K562 (cell line): Measurements from ENCODE around the gene TMEM217.

Experiments
- ARNT ChIP-seq, 2 experiments: fragments of 450-650 bp; IDR thresholded peaks; 2 replicates each; pipeline ENCODE4 v1.6.1; 2016; ENCODE audit warnings: mild to moderate bottlenecking in 1 of 2
- CREB3 ChIP-seq: fragments of 450-650 bp; conservative IDR thresholded peaks from 2 replicates; pipeline ENCODE4 v1.6.1; 2016; ENCODE audit warnings: missing genetic modification characterization, low read depth, mild to moderate bottlenecking, missing compliant biosample characterization, moderate library complexity
- CTCF ChIP-seq, 3 experiments: IDR thresholded peaks in 2 of 3; conservative IDR thresholded peaks in 1 of 3; 2 replicates each; pipeline ENCODE4 v1.5.1; 2011 to 2012; ENCODE audit warnings: low read length in 3 of 3, mild to moderate bottlenecking in 3 of 3, control low read depth in 2 of 3, improper control_type of control experiment in 1 of 3, inconsistent platforms in 1 of 3, low read depth in 1 of 3, mixed read lengths in 1 of 3, moderate library complexity in 1 of 3; ENCODE audit not compliant: insufficient read depth in 2 of 3
- E2F6 ChIP-seq, 2 experiments: IDR thresholded peaks; 2 replicates each; pipeline ENCODE4 v1.6.1; 2011; ENCODE audit warnings: borderline replicate concordance in 1 of 2, control low read depth in 1 of 2, low read depth in 1 of 2, low read length in 1 of 2, mild to moderate bottlenecking in 1 of 2, mixed read lengths in 1 of 2, moderate library complexity in 1 of 2; ENCODE audit not compliant: insufficient read depth in 1 of 2, insufficient read length in 1 of 2, poor library complexity in 1 of 2, severe bottlenecking in 1 of 2; ENCODE audit errors: extremely low read depth in 1 of 2
- EP300 ChIP-seq: IDR thresholded peaks from 2 replicates; pipeline ENCODE4 v1.6.1; 2012; ENCODE audit warnings: low read length, improper control_type of control experiment
- MTF1 ChIP-seq: fragments of 250-450 bp; sonication (Bioruptor Pico); IDR thresholded peaks from 2 replicates; pipeline ENCODE4 v1.9.0; 2021; ENCODE audit warnings: moderate library complexity, mild to moderate bottlenecking, inconsistent platforms, borderline replicate concordance
- RAD21 ChIP-seq, 2 experiments: fragments of 250-450 bp in 1 of 2; fragments of 450-650 bp in 1 of 2; sonication (Bioruptor Pico) in 1 of 2; formaldehyde crosslinking in 1 of 2; IDR thresholded peaks in 1 of 2; conservative IDR thresholded peaks in 1 of 2; 2 replicates each; pipeline versions ENCODE4 v1.4.0 to v1.8.0; 2020 to 2022; ENCODE audit warnings: mild to moderate bottlenecking in 2 of 2, moderate library complexity in 1 of 2
- TRIM28 ChIP-seq: fragments of 450-650 bp; IDR thresholded peaks from 2 replicates; pipeline ENCODE4 v1.6.1; 2017
- ZNF174 ChIP-seq: fragments of 250-450 bp; sonication (Bioruptor Pico); IDR thresholded peaks from 2 replicates; pipeline ENCODE4 v1.4.0; 2020; ENCODE audit warnings: mild to moderate bottlenecking
- ZNF511 ChIP-seq: sonication (generic); formaldehyde crosslinking; IDR thresholded peaks from 2 replicates; pipeline ENCODE4 v1.8.0; 2022; ENCODE audit warnings: mild to moderate bottlenecking, missing genetic modification reagents

GRCh38 chr6:37253486-37254007 lies 4.4 kb downstream of the TMEM217 start:
- TF ChIP-seq RAD21 (CRISPR knock-in tag; conservative IDR thresholded peaks at IDR 0.05 in 1 of 2, IDR thresholded peaks at IDR 0.05 in 1 of 2) = no peak
- no peak for TF ChIP-seq E2F6 (IDR thresholded peaks at IDR 0.05; ENCODE audit: borderline replicate concordance in 1 of 2, extremely low read depth in 1 of 2, insufficient read depth in 1 of 2, insufficient read length in 1 of 2, low read depth in 1 of 2, low read length in 1 of 2, poor library complexity in 1 of 2, severe bottlenecking in 1 of 2)
- no peak for TF ChIP-seq ARNT (IDR thresholded peaks at IDR 0.05)
- no peak for TF ChIP-seq EP300
- no peak for TF ChIP-seq ZNF174 (CRISPR knock-in tag)
- TF ChIP-seq CTCF (IDR thresholded peaks at IDR 0.05 in 2 of 3, conservative IDR thresholded peaks at IDR 0.05 in 1 of 3; ENCODE audit: insufficient read depth in 2 of 3, low read depth in 1 of 3, low read length in 3 of 3) = no peak
- TF ChIP-seq ZNF511 (CRISPR knock-in tag) = no peak
- no peak for TF ChIP-seq CREB3 (tag)
- no peak for TF ChIP-seq TRIM28
- TF ChIP-seq MTF1 = no peak
